ENCODE results near the gene NADSYN1. TPM values are rescaled to one million over a fixed set of nuclear protein-coding genes. Genes with fewer than 3 reads are reported as not detected.

NADSYN1 gene
- total RNA-seq, 4 donors from 2014 or later = 41.2 to 67.2 (median 59.8) TPM

DNA sequence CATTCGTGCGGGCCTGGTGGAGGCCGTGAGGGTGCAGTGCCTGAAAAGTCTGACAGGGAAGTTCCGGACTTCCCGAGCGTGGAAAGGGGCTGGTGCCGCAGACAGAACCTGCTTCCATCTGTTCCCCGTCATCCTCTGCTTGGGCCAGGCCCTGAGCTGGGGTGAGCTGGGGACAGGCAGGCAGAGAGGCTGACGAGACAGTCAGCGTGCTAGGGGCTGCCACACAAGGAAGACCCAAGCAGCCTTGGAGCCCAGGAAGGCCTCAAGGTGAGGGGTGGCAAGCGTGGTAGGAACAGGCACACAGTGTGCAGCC is 25.5 kb downstream of the NADSYN1 start:
- no peak for DNase-seq (ENCODE audit: low spot score in 2 of 2)
- intact Hi-C loops (cut with DNase I; ENCODE audit: low total_unique reads) = no loop called here
- 96% methylated on average over 11 of the region's 11 CpGs for WGBS, 2 donors
- TF ChIP-seq, protein P1, sequence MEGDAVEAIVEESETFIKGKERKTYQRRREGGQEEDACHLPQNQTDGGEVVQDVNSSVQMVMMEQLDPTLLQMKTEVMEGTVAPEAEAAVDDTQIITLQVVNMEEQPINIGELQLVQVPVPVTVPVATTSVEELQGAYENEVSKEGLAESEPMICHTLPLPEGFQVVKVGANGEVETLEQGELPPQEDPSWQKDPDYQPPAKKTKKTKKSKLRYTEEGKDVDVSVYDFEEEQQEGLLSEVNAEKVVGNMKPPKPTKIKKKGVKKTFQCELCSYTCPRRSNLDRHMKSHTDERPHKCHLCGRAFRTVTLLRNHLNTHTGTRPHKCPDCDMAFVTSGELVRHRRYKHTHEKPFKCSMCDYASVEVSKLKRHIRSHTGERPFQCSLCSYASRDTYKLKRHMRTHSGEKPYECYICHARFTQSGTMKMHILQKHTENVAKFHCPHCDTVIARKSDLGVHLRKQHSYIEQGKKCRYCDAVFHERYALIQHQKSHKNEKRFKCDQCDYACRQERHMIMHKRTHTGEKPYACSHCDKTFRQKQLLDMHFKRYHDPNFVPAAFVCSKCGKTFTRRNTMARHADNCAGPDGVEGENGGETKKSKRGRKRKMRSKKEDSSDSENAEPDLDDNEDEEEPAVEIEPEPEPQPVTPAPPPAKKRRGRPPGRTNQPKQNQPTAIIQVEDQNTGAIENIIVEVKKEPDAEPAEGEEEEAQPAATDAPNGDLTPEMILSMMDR (IDR thresholded peaks at IDR 0.05) = no peak
- TF ChIP-seq POLR2A (IDR thresholded peaks at IDR 0.05) = no peak
- no peak overlapping the region for H3K4me3 ChIP-seq (ENCODE audit: low read depth, poor library complexity, severe bottlenecking)

DNA sequence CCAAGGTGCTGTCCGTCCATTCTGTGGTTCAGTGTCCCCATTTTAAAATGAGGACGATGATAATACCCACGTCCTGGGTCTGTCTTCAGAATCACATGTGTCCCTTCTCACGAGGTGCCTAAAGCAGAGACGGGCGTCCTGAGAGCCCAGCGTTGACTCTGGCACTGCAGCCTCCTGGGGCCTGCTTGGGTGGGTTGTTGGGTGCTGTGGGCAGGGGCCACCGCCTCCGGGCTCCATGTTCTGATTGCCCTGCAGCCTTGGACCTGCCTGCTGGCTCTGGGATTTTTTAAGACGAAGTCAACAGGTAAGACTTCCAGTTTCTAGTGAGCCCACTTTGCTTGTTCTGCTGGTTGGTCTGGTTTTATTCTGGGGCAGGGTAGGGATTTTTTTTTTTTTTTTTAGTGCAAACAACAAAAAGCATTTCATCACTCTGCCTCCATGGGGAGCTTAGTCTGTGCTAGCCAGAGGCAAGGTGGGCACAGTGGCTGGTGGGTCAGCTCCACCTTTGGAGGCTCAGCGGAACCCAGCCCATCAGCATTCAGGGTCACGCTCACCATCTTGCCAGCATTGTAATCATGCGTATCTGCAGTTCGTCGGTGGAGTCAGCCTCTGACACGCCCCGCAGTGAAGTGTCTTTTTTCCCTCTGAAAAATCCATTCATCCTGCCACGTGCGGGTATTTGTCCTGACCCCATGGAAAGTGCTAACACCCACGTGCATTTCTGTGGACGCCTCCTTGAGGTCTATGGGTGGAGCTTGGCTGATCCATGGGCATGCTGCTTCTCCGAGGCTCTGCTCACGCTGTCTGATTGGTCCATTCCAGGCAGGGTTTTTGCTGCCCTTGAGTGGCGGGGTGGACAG is 28.3 kb downstream of the NADSYN1 start:
- intact Hi-C loops (cut with DNase I; ENCODE audit: low total_unique reads) = no loop called here
- H3K4me3 ChIP-seq (ENCODE audit: low read depth, poor library complexity, severe bottlenecking) = no peak overlapping the region
- WGBS, 2 donors = 77 to 86% methylated on average over 23 to 24 of the region's 24 CpGs
- TF ChIP-seq, protein P1 (IDR thresholded peaks at IDR 0.05) = no peak
- TF ChIP-seq POLR2A (IDR thresholded peaks at IDR 0.05) = no peak
- no peak for DNase-seq (ENCODE audit: low spot score in 2 of 2)

DNA sequence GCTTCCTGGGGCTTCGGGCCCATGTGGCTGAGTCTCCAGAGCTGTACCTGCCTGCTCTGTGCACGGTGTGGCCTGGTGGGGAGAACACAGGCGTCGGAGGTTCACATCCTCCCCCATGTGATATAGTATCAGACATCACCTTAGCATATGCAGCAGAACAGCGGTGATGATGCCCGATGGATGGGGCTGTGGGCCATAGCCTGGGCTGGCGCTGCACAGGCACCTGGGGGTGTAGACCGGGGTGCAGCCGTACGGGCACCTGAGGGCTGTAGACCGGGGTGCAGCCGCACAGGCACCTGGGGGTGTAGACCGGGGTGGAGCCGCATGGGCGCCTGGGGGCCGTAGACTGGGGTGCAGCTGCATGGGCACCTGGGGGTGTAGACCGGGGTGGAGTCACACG is 29.2 kb downstream of the NADSYN1 start:
- WGBS, 2 donors = 86 to 96% methylated on average over 11 to 16 of the region's 18 CpGs
- no peak for DNase-seq (ENCODE audit: low spot score in 2 of 2)
- H3K4me3 ChIP-seq (ENCODE audit: low read depth, poor library complexity, severe bottlenecking) = no peak overlapping the region
- TF ChIP-seq, protein P1 (IDR thresholded peaks at IDR 0.05) = no peak
- TF ChIP-seq POLR2A (IDR thresholded peaks at IDR 0.05) = no peak
- intact Hi-C loops (cut with DNase I; ENCODE audit: low total_unique reads) = no loop called here

DNA sequence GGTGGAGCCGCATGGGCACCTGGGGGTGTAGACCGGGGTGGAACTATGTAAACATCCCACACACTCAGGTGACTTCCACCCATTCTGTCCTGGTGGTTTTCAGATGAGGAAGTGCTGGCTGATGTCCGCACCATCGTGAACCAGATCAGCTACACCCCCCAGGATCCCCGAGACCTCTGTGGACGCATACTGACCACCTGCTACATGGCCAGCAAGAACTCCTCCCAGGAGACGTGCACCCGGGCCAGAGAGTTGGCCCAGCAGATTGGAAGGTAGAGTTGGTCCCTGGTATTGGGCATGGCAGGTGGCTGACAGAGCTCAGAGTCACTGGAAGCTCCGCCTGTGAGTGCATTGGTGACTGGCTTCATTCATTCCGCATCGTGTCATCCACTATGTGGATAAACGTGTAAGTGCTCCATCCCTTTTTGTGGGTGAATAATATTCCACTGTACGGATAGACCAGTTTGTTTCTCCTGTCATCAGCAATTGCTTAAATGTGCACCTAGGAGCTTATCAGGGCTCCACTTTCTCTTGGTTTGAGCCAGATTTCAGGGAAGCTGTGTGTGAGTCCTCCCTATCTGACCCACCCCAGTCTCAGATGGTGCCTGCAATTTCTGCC is 29.9 kb downstream of the NADSYN1 start:
- H3K4me3 ChIP-seq (ENCODE audit: low read depth, poor library complexity, severe bottlenecking) = no peak overlapping the region
- intact Hi-C loops (cut with DNase I; ENCODE audit: low total_unique reads) = no loop called here
- no peak for TF ChIP-seq POLR2A (IDR thresholded peaks at IDR 0.05)
- TF ChIP-seq, protein P1 (IDR thresholded peaks at IDR 0.05) = no peak
- DNase-seq (ENCODE audit: low spot score in 2 of 2) = no peak
- 92 to 93% methylated on average over 12 to 13 of the region's 13 CpGs for WGBS, 2 donors

DNA sequence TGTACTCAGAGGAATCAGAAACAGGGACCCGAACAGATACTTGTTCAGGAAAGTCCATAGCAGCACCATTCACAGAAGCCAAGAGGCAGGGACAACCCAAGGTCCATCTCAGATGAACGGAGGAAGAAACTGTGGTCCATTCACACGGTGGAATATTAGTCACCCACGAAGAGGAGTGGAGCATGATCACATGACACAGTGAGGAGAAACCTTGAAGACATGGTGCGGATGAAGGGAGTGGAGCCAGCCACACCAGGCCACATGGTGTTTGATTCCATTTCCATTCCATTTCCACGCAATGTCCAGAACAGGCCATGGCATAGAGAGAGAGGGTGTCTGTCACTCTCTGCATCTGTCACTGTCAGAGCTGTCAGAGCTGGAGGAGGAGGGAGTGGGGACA is 30.7 kb downstream of the NADSYN1 start:
- no peak for DNase-seq (ENCODE audit: low spot score in 2 of 2)
- TF ChIP-seq POLR2A (IDR thresholded peaks at IDR 0.05) = no peak
- TF ChIP-seq, protein P1 (IDR thresholded peaks at IDR 0.05) = no peak
- intact Hi-C loops (cut with DNase I; ENCODE audit: low total_unique reads) = no loop called here
- WGBS, 2 donors = 87 to 98% methylated on average over 6 of the region's 6 CpGs
- H3K4me3 ChIP-seq (ENCODE audit: low read depth, poor library complexity, severe bottlenecking) = no peak overlapping the region
